ENCODE data around the gene SRM.

DNA sequence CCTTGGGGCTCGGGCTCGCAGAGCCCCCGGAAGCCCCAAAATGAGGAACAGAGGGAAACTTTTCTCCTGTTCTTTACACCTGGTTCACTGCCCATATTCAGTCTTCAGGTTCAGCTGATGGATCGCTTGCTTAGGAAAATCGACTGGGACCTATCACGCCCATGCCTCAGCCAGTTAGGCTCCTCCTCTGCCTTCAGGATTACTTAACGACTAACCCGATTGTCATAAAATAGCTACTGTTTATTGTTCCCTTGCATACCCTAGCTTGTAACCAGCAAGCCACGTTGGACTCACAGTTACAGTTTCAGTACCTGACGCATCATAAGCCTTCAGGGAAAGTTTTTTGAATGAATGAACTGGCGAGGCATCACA, 46.7 kb downstream of the SRM start:
- TF ChIP-seq CTCF (IDR thresholded peaks at IDR 0.05 in 2 of 3, conservative IDR thresholded peaks at IDR 0.05 in 1 of 3; ENCODE audit: borderline replicate concordance in 1 of 3, insufficient read depth in 1 of 3, low read depth in 2 of 3, low read length in 2 of 3) (no peak), POLR2A (IDR thresholded peaks at IDR 0.05; ENCODE audit: borderline replicate concordance, extremely low read depth, insufficient read depth, insufficient read length) (no peak)

All from HCT116 (cell line).